ENCODE results near the gene POLR3E.

The POLR3E gene

DNA sequence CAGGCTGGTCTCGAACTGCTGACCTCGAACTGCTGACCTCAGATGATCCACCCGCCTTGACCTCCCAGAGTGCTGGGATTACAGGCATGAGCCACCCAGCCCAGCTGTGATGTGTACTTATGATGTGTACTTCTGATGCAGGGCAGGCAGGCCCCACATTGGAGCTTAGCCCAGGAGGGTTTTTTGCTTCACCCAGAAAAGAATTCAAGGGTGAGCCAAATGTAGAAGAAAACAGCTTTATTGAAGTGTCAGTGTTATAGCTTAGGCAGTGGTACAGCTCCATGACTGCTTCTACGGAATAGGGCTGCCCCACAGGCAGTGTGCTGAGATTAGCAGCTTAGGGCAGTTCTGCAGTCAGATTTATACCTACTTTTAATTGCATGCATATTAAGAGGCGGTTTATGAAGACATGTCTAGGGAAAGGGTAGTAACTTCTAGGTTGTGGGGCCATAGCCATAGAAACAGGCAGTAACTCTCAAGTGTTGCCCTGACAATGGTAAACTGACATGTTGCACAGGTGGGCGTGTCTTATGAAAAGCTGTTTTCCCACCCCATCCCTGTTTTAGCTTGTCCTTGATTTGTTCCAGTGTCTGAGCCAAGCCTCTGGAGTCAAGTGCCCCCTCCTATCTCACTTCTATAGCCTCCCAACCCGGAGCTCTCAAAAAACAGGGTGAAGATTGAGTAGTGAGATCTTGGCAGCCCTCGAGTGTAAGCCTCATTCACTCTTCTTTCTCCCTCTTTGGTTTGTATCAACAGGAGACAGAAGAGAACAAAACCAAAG is 24.1 kb upstream of the POLR3E start:
- TF ChIP-seq, protein P1, sequence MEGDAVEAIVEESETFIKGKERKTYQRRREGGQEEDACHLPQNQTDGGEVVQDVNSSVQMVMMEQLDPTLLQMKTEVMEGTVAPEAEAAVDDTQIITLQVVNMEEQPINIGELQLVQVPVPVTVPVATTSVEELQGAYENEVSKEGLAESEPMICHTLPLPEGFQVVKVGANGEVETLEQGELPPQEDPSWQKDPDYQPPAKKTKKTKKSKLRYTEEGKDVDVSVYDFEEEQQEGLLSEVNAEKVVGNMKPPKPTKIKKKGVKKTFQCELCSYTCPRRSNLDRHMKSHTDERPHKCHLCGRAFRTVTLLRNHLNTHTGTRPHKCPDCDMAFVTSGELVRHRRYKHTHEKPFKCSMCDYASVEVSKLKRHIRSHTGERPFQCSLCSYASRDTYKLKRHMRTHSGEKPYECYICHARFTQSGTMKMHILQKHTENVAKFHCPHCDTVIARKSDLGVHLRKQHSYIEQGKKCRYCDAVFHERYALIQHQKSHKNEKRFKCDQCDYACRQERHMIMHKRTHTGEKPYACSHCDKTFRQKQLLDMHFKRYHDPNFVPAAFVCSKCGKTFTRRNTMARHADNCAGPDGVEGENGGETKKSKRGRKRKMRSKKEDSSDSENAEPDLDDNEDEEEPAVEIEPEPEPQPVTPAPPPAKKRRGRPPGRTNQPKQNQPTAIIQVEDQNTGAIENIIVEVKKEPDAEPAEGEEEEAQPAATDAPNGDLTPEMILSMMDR (IDR thresholded peaks at IDR 0.05; ENCODE audit: extremely low read depth, insufficient read depth, missing control alignments) = no peak
- no peak for DNase-seq (ENCODE audit: low spot score)
- in situ Hi-C loops (cut with MboI; ENCODE audit: low pct_unique_long_range_greater_than_20kb, low sequenced_read_pairs, unreplicated experiment) = no loop called here

DNA sequence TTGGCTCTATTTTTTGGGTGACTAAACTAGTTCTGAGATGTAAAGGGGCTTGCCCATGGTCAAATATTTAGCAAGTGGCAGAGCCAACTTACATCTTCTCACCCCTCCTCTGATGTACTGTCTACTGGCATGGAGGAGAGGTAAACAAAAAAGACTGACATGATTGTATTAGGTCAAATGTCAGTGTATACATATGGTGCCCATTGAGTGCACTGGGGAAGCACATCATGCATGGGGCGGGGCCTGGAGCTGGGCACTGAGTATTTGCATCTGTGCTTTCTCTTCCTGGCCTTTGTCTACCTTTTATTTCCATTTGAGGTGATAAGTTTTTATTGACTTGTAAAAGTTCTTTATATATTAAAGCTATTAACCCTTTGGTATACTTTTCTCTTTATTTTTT is 22.3 kb upstream of the POLR3E start:
- TF ChIP-seq, protein P1 (IDR thresholded peaks at IDR 0.05; ENCODE audit: extremely low read depth, insufficient read depth, missing control alignments) = no peak
- in situ Hi-C loops (cut with MboI; ENCODE audit: low pct_unique_long_range_greater_than_20kb, low sequenced_read_pairs, unreplicated experiment) = loop anchor here (25.0 kb wide), 1 partner anchor 263 kb away; the partner anchor contains the start of genes MOSMO and PDZD9

DNA sequence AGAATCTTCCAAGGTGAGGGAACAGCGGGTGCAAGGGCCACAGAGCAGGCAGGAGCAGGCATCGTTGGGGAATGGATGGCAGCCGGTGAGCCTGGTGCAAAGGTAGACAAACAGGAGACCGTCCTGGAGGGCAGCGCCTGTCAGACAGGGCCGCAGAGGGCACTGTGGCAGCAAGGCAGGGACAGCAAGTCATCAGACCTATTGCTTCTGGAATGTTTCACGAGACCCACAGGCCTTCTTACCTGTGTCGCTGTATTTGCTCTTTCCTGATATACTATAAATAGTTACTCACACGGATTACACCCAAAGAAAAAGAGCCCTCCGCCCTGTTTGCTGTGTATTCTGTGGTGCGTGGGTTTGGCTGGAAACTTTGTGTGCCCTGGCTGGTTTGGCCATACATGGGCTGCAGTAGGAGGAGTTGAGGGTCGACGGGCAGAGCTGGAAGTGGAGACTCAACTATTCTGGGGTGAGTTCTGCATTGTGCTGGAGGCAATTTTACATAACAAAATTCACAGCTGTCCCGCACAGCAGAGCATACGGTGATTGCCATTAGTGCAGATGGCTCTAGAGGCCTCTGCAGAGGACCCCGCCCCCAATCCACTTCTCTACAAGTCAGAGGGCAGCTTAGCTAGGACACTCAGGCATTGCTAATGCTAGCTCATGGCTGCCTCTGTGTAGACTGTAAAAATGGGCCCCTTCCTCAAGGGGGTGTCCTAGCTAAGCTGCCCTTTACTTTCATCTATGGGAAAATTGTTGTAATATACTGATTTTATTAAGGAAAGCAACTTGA is 18.6 kb upstream of the POLR3E start:
- no peak for DNase-seq (ENCODE audit: low spot score)
- in situ Hi-C loops (cut with MboI; ENCODE audit: low pct_unique_long_range_greater_than_20kb, low sequenced_read_pairs, unreplicated experiment) = loop anchor here (25.0 kb wide), 1 partner anchor 266 kb away; the partner anchor contains the start of genes MOSMO and PDZD9
- TF ChIP-seq, protein P1 (IDR thresholded peaks at IDR 0.05; ENCODE audit: extremely low read depth, insufficient read depth, missing control alignments) = no peak

More for the DNA sequence above, 22.3 kb upstream of the POLR3E start:
- no peak for DNase-seq (ENCODE audit: low spot score)

DNA sequence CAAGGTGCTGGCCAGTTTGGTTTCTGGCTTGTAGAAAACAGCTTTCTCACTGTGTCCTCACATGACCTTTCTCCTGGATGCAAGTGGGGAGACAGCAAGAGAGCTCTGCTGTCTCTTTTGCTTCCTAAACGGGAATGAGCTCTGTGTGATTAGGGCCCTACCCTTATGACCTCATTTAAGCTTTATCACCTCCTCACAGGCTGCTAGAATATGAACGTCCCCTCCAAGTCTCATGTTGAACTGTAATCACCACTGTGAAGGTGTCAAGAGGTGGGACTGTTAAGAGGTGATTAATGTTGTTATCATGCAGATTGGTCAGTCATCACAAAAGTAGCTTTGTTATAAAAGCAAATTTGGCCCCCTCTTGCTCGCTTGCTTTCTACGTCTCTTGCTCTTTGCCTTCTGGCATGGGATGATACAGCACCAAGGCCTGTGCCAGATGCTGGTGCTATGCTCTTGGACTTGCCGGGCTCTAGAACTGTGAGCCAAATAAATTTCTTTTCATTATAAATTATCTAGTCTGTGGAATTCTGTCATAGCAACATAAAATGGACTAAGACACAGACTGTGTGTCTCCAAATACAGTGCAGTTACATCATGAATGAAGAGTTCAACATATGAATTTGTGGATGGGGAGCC is 14.8 kb upstream of the POLR3E start:
- TF ChIP-seq, protein P1 (IDR thresholded peaks at IDR 0.05; ENCODE audit: extremely low read depth, insufficient read depth, missing control alignments) = no peak
- no peak for DNase-seq (ENCODE audit: low spot score)

DNA sequence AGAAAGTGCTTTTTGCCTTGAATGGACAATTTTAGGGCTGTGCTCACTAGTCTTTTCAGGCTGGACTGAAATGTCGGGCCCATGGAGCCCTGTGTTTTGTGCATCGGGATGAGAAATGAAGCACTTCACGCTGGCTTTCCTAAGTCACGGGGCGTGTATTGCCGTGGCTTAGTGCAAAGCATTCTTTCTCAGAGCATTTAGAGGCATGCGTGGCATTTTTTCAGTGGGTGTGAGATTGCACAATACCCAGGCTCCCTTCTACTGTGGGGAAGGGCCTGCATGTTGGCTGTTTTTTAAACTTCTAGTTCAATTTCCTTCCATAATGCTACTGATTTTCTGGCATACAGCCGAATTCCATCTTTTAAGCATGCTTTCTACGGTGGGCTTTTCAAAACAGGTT is 12.6 kb upstream of the POLR3E start:
- no peak for DNase-seq (ENCODE audit: low spot score)
- in situ Hi-C loops (cut with MboI; ENCODE audit: low pct_unique_long_range_greater_than_20kb, low sequenced_read_pairs, unreplicated experiment) = loop anchor here (25.0 kb wide), 1 partner anchor 272 kb away; the partner anchor contains the start of genes MOSMO and PDZD9
- TF ChIP-seq, protein P1 (IDR thresholded peaks at IDR 0.05; ENCODE audit: extremely low read depth, insufficient read depth, missing control alignments) = no peak

More for the DNA sequence above, 14.8 kb upstream of the POLR3E start:
- in situ Hi-C loops (cut with MboI; ENCODE audit: low pct_unique_long_range_greater_than_20kb, low sequenced_read_pairs, unreplicated experiment) = loop anchor here (25.0 kb wide), 1 partner anchor 270 kb away; the partner anchor contains the start of genes MOSMO and PDZD9

DNA sequence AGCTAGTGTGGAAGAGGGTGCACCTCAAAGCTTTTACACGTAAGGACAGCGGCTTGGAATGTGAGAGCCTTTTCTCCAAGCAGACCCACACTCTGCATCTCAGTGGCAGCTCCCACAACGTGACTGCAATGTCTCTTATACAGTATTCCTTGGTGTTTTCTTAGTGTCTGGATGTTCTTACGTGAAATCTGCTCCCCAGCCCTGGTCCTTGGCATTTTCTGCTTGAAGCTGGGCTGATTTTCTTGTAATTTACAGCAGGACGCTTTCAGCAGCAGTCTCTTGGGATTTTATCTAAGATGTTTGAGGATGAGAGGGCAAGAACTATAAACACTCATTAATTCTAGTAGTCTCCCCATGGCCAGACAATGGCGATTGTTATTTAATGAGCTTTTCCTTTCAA is 12.1 kb upstream of the POLR3E start:
- TF ChIP-seq, protein P1 (IDR thresholded peaks at IDR 0.05; ENCODE audit: extremely low read depth, insufficient read depth, missing control alignments) = no peak
- in situ Hi-C loops (cut with MboI; ENCODE audit: low pct_unique_long_range_greater_than_20kb, low sequenced_read_pairs, unreplicated experiment) = loop anchor here (25.0 kb wide), 1 partner anchor 273 kb away; the partner anchor contains the start of genes MOSMO and PDZD9
- no peak for DNase-seq (ENCODE audit: low spot score)

All from GM13977 (cell line).